Measurements from ENCODE around the gene PHOSPHO2. TPM values are rescaled to one million over a fixed set of nuclear protein-coding genes. Genes with fewer than 3 reads are reported as not detected.
"Not testable (repeated sequence)": the region's sequence is repeated elsewhere in the genome, so short reads cannot be mapped to it uniquely, and the experiment has no call there.

PHOSPHO2 gene
- total RNA-seq, 1 donor from 2014 or later, result 8.5 TPM

- Mint-ChIP-seq H3K36me3 (peaks cover 10% of the 10 kb centered on the region), H3K27ac (peak overlapping the region; percentile 94), H3K4me3 (peak overlapping the region; percentile 94), H3K27me3 (no peaks in the 10 kb centered on the region), H3K4me1 (ENCODE audit: unreplicated experiment) (peaks cover 12% of the 10 kb centered on the region), H3K9me3 (peaks cover 10% of the 10 kb centered on the region)
- DNase-seq (ENCODE audit: extremely low spot score, unreplicated experiment), result no peak
- no peak for TF ChIP-seq CTCF (conservative IDR thresholded peaks at IDR 0.05)
These were observed 909 bp upstream of the PHOSPHO2 start for GRCh38 chr2:169693360-169693759.

- H3K9me3 Mint-ChIP-seq, result peaks cover 5% of the 10 kb centered on the region
- TF ChIP-seq CTCF (conservative IDR thresholded peaks at IDR 0.05), result no peak
- H3K27me3 Mint-ChIP-seq, result no peaks in the 10 kb centered on the region
- peak overlapping the region; percentile 94 for H3K27ac Mint-ChIP-seq
- H3K4me1 Mint-ChIP-seq (ENCODE audit: unreplicated experiment), result peaks cover 12% of the 10 kb centered on the region
- H3K36me3 Mint-ChIP-seq, result peaks cover 14% of the 10 kb centered on the region
- no peak for DNase-seq (ENCODE audit: extremely low spot score, unreplicated experiment)
- peak overlapping the region; percentile 94 for H3K4me3 Mint-ChIP-seq
These were observed 608 bp downstream of the PHOSPHO2 start for GRCh38 chr2:169694894-169695260.

- no peak for DNase-seq (ENCODE audit: extremely low spot score, unreplicated experiment)
- H3K4me1 Mint-ChIP-seq (ENCODE audit: unreplicated experiment), result peaks cover 12% of the 10 kb centered on the region
- TF ChIP-seq CTCF (conservative IDR thresholded peaks at IDR 0.05), result no peak
- H3K4me3 Mint-ChIP-seq, result peak overlapping the region; percentile 39
- H3K27me3 Mint-ChIP-seq, result no peaks in the 10 kb centered on the region
- no peaks in the 10 kb centered on the region for H3K9me3 Mint-ChIP-seq
- H3K36me3 Mint-ChIP-seq, result peaks cover 22% of the 10 kb centered on the region
- H3K27ac Mint-ChIP-seq, result no peak overlapping the region
These were observed 2.1 kb downstream of the PHOSPHO2 start for GRCh38 chr2:169696381-169696780.

GRCh38 chr2:169699173-169699572, 4.9 kb downstream of the PHOSPHO2 start:
- not testable (repeated sequence) for H3K4me1 Mint-ChIP-seq (ENCODE audit: unreplicated experiment); H3K27ac Mint-ChIP-seq; H3K4me3 Mint-ChIP-seq; H3K9me3 Mint-ChIP-seq; DNase-seq (ENCODE audit: extremely low spot score, unreplicated experiment); H3K27me3 Mint-ChIP-seq
- H3K36me3 Mint-ChIP-seq, result peaks cover 22% of the 10 kb centered on the region

GRCh38 chr2:169702996-169703395, 8.7 kb downstream of the PHOSPHO2 start:
- Mint-ChIP-seq H3K9me3 (no peaks in the 10 kb centered on the region), H3K27ac (no peak overlapping the region), H3K27me3 (no peaks in the 10 kb centered on the region), H3K36me3 (peaks cover 22% of the 10 kb centered on the region), H3K4me3 (no peak overlapping the region), H3K4me1 (ENCODE audit: unreplicated experiment) (no peaks in the 10 kb centered on the region)
- TF ChIP-seq CTCF (conservative IDR thresholded peaks at IDR 0.05), result no peak
- no peak for DNase-seq (ENCODE audit: extremely low spot score, unreplicated experiment)

GRCh38 chr2:169704160-169704708, 10.0 kb downstream of the PHOSPHO2 start:
- Mint-ChIP-seq H3K27me3 (no peaks in the 10 kb centered on the region), H3K27ac (no peak overlapping the region), H3K36me3 (peaks cover 18% of the 10 kb centered on the region), H3K4me1 (ENCODE audit: unreplicated experiment) (no peaks in the 10 kb centered on the region), H3K4me3 (no peak overlapping the region), H3K9me3 (no peaks in the 10 kb centered on the region)
- no peak for DNase-seq (ENCODE audit: extremely low spot score, unreplicated experiment)
- TF ChIP-seq CTCF (conservative IDR thresholded peaks at IDR 0.05), result no peak

All from type B pancreatic cell (in vitro differentiated cells).